ENCODE measurements around the gene CCDC167. TPM values are rescaled to one million over a fixed set of nuclear protein-coding genes. Genes with fewer than 3 reads are reported as not detected.

The CCDC167 gene
- total and polyA plus RNA-seq, 4 donors = 16.6 to 57.2 (median 51.1) TPM

DNA sequence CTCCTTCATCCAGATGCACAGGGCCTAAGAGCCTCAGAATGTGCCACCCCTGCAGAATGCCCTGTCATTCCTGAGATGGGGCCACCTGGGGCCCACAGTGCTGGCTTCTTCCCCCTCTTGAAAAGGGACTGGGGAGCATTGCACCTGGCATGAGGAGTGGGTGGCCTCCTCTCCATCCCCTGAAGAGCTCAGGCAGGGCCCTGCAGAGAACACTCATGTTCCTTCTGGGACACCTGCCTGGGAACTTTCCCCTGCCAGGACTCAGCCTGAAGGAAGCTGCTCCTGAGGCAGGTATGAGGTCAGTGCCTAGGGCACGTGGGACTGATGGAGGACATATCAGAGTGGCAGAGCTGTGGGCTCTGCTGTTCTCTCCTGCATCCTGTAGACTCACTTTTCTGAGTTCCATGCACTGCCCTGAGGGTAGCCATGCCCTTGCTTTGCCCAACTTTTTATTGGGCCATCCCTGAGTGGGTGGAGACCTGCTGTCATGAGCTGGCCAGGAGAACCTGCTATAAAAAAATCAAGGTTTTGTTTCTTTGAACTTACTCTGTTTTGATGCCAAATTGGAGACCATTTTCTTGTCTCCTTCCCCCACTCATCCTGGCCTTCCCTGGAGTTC lies 19.5 kb downstream of the CCDC167 start:
- Histone ChIP-seq H3K9me3 (ENCODE audit: control insufficient read depth, insufficient read depth, low read length) (no peaks in the 10 kb centered on the region), H3K4me3 (ENCODE audit: low read depth, low read length) (no peak overlapping the region), H3K27me3 (ENCODE audit: control insufficient read depth, insufficient read depth, low read length) (no peaks in the 10 kb centered on the region), H3K36me3 (ENCODE audit: control insufficient read depth, insufficient read depth, low read length) (peaks cover 82% of the 10 kb centered on the region), H3K27ac (ENCODE audit: low read depth, low read length) (no peak overlapping the region), H3K4me1 (ENCODE audit: control insufficient read depth, insufficient read depth, low read length) (peaks cover 62% of the 10 kb centered on the region)
- WGBS (ENCODE audit: insufficient coverage) = 90% methylated on average over 1 of the region's 1 CpG
- no peak for DNase-seq (ENCODE audit: low read depth in 4 of 6, low spot score in 6 of 6)

DNA sequence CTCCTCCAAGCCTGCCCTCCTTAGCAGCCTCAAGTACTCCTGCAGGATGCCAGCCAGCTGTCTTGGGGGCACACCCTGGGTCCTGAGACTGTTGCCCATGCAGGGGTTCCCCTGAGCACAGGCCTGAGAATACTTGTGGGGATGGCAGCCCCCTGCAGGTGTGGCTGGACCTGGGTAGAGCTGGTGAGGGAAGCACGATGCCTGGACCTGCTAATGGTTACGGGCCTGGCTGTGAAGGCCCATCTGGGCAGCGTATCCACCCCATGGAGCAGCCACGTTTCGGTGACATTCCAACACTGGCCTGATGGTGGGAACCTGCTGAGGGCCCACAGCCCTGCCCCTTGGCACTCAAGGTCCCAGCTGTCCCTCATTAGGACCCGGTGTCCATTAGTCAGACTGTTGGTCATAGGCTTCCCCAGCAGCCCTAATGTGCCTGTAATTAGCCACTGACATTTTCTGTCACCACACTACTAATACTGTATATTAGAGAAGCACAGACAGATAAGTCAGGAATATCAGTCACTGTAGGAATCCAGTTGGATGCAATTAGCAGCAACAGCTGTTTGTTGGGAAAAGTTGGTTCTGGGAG lies 20.3 kb downstream of the CCDC167 start:
- DNase-seq (ENCODE audit: low read depth in 4 of 6, low spot score in 6 of 6) = no peak
- no peak overlapping the region for H3K27ac ChIP-seq (ENCODE audit: low read depth, low read length)
- WGBS (ENCODE audit: insufficient coverage) = 87% methylated on average over 6 of the region's 6 CpGs
- peaks cover 57% of the 10 kb centered on the region for H3K4me1 ChIP-seq (ENCODE audit: control insufficient read depth, insufficient read depth, low read length)
- H3K27me3 ChIP-seq (ENCODE audit: control insufficient read depth, insufficient read depth, low read length) = no peaks in the 10 kb centered on the region
- H3K4me3 ChIP-seq (ENCODE audit: low read depth, low read length) = no peak overlapping the region
- H3K9me3 ChIP-seq (ENCODE audit: control insufficient read depth, insufficient read depth, low read length) = no peaks in the 10 kb centered on the region
- H3K36me3 ChIP-seq (ENCODE audit: control insufficient read depth, insufficient read depth, low read length) = peaks cover 82% of the 10 kb centered on the region

DNA sequence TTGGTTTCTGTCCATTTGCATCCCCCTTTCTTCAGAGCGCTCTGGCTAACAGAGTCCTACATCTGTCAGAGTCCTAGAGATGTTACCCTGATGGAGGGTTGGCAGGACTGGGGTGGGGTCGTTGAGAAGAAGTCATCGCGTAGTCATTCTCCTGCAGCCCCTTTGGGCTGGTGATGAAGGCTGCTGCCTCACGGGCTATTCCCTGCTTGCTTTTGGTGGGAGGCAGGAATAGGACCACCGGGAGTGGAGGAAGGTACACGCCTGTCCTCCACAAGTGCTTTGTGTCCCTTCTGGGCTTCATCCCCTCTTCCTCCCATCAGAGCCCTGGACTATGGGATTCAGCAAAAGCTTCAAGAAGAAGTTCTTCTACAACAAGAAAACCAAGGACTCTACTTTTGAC lies 20.9 kb downstream of the CCDC167 start:
- 91% methylated on average over 4 of the region's 7 CpGs for WGBS (ENCODE audit: insufficient coverage)
- Histone ChIP-seq H3K9me3 (ENCODE audit: control insufficient read depth, insufficient read depth, low read length) (no peaks in the 10 kb centered on the region), H3K4me3 (ENCODE audit: low read depth, low read length) (no peak overlapping the region), H3K27ac (ENCODE audit: low read depth, low read length) (no peak overlapping the region), H3K36me3 (ENCODE audit: control insufficient read depth, insufficient read depth, low read length) (peaks cover 79% of the 10 kb centered on the region), H3K27me3 (ENCODE audit: control insufficient read depth, insufficient read depth, low read length) (no peaks in the 10 kb centered on the region), H3K4me1 (ENCODE audit: control insufficient read depth, insufficient read depth, low read length) (peaks cover 58% of the 10 kb centered on the region)
- no peak for DNase-seq (ENCODE audit: low read depth in 4 of 6, low spot score in 6 of 6)

- Histone ChIP-seq H3K27me3 (ENCODE audit: control insufficient read depth, insufficient read depth, low read length) (no peaks in the 10 kb centered on the region), H3K4me1 (ENCODE audit: control insufficient read depth, insufficient read depth, low read length) (peaks cover 64% of the 10 kb centered on the region), H3K9me3 (ENCODE audit: control insufficient read depth, insufficient read depth, low read length) (no peaks in the 10 kb centered on the region), H3K27ac (ENCODE audit: low read depth, low read length) (no peak overlapping the region), H3K36me3 (ENCODE audit: control insufficient read depth, insufficient read depth, low read length) (peaks cover 75% of the 10 kb centered on the region), H3K4me3 (ENCODE audit: low read depth, low read length) (no peak overlapping the region)
- 63% methylated on average over 14 of the region's 18 CpGs for WGBS (ENCODE audit: insufficient coverage)
- DNase-seq (ENCODE audit: low read depth in 4 of 6, low spot score in 6 of 6) = peak in 1 of 6 donors; percentile 93
These were observed 21.8 kb downstream of the CCDC167 start for GRCh38 chr6:37477656-37478435.

DNA sequence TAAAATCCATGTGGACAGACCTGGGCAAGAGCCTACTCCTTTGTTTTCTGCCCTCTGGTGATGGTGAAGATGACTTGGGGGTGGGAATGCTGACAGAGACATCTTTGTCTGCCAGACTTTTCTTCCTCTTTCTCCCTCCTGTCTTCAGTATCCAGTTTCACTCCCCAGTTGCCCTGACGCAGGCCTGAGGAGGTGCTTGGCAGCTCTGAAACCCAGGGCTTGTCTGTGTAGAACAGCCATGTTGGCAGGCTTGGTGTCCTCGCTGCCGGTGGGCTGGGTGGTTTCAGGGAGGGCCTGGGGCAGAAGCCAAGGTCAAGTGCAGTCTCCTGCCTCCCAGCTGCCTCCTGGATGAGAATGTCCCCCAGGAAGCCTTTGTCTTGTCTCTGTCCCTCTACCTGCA lies 22.5 kb downstream of the CCDC167 start:
- 42% methylated on average over 2 of the region's 3 CpGs for WGBS (ENCODE audit: insufficient coverage)
- no peak for DNase-seq (ENCODE audit: low read depth in 4 of 6, low spot score in 6 of 6)
- Histone ChIP-seq H3K4me3 (ENCODE audit: low read depth, low read length) (no peak overlapping the region), H3K27me3 (ENCODE audit: control insufficient read depth, insufficient read depth, low read length) (no peaks in the 10 kb centered on the region), H3K27ac (ENCODE audit: low read depth, low read length) (no peak overlapping the region), H3K9me3 (ENCODE audit: control insufficient read depth, insufficient read depth, low read length) (no peaks in the 10 kb centered on the region), H3K36me3 (ENCODE audit: control insufficient read depth, insufficient read depth, low read length) (peaks cover 75% of the 10 kb centered on the region), H3K4me1 (ENCODE audit: control insufficient read depth, insufficient read depth, low read length) (peaks cover 61% of the 10 kb centered on the region)

GRCh38 chr6:37474316-37474715 lies 25.4 kb downstream of the CCDC167 start:
- no peak overlapping the region for H3K4me3 ChIP-seq (ENCODE audit: low read depth, low read length)
- peaks cover 34% of the 10 kb centered on the region for H3K4me1 ChIP-seq (ENCODE audit: control insufficient read depth, insufficient read depth, low read length)
- WGBS (ENCODE audit: insufficient coverage) = 96% methylated on average over 4 of the region's 4 CpGs
- peaks cover 69% of the 10 kb centered on the region for H3K36me3 ChIP-seq (ENCODE audit: control insufficient read depth, insufficient read depth, low read length)
- no peaks in the 10 kb centered on the region for H3K9me3 ChIP-seq (ENCODE audit: control insufficient read depth, insufficient read depth, low read length)
- H3K27me3 ChIP-seq (ENCODE audit: control insufficient read depth, insufficient read depth, low read length) = no peaks in the 10 kb centered on the region
- DNase-seq (ENCODE audit: low read depth in 4 of 6, low spot score in 6 of 6) = no peak
- H3K27ac ChIP-seq (ENCODE audit: low read depth, low read length) = no peak overlapping the region

DNA sequence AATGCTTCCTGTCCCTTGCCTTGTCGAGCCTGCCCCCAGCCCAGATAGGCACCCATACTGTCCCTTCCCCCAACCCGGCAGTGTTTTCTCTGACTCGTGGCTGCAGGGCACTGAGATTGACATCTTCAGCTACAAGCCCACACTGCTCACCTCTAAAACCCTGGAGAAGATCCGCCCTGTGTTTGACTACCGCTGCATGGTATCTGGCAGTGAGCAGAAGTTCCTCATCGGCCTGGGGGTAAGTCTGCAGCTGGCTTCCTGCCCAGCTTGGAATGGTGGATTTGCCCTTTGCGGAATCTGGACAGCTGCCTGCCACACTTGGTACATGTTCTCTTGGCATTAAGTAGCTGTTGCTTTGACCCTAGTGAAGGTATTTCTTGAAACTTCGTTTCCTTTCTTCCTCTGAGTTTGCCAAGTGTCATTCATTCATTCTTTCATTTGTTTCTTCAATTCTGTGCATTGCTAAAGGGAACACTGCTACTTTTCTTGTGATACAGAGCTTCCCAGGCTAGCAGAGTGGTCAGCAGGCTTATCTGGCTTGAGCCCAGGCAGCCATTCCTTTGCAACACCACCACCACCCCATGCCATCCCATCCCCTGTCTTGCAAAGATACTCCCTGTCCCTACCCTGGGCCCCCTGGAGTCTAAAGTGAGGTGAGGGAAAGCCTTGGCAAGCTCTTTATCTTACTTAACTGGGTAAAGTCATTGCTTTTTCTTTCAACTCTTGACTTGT lies 26.2 kb downstream of the CCDC167 start:
- no peaks in the 10 kb centered on the region for H3K27me3 ChIP-seq (ENCODE audit: control insufficient read depth, insufficient read depth, low read length)
- DNase-seq (ENCODE audit: low read depth in 4 of 6, low spot score in 6 of 6) = peak in 2 of 6 donors; percentile 82 to 84
- H3K27ac ChIP-seq (ENCODE audit: low read depth, low read length) = no peak overlapping the region
- H3K9me3 ChIP-seq (ENCODE audit: control insufficient read depth, insufficient read depth, low read length) = no peaks in the 10 kb centered on the region
- H3K4me3 ChIP-seq (ENCODE audit: low read depth, low read length) = no peak overlapping the region
- peaks cover 31% of the 10 kb centered on the region for H3K4me1 ChIP-seq (ENCODE audit: control insufficient read depth, insufficient read depth, low read length)
- WGBS (ENCODE audit: insufficient coverage) = 40% methylated on average over 8 of the region's 8 CpGs
- peaks cover 62% of the 10 kb centered on the region for H3K36me3 ChIP-seq (ENCODE audit: control insufficient read depth, insufficient read depth, low read length)

DNA sequence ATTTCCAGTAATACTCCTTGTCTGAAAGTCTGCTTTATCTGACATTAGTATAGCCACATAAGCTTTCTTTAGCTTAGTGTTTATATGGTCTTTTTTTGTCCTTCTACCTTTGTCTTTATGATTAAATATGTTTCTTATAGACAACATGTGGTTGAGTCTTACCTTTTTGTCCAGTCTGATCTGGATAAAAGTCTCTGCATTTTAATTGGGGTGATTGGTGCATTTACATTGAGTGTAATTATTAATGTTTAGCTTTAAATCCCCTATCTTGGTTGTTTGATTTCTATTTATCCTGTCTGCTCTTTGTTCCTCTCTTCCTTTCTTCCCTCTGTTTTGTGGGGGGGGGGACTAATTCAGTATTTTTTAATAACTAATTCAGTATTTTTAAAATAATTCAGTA lies 32.0 kb downstream of the CCDC167 start:
- Histone ChIP-seq H3K27me3 (ENCODE audit: control insufficient read depth, insufficient read depth, low read length) (no peaks in the 10 kb centered on the region), H3K4me1 (ENCODE audit: control insufficient read depth, insufficient read depth, low read length) (peaks cover 5% of the 10 kb centered on the region), H3K36me3 (ENCODE audit: control insufficient read depth, insufficient read depth, low read length) (peaks cover 26% of the 10 kb centered on the region), H3K27ac (ENCODE audit: low read depth, low read length) (no peak overlapping the region), H3K9me3 (ENCODE audit: control insufficient read depth, insufficient read depth, low read length) (peaks cover 1% of the 10 kb centered on the region), H3K4me3 (ENCODE audit: low read depth, low read length) (no peak overlapping the region)
- DNase-seq (ENCODE audit: low read depth in 4 of 6, low spot score in 6 of 6) = no peak

- Histone ChIP-seq H3K4me1 (ENCODE audit: control insufficient read depth, insufficient read depth, low read length) (peaks cover 3% of the 10 kb centered on the region), H3K36me3 (ENCODE audit: control insufficient read depth, insufficient read depth, low read length) (peaks cover 43% of the 10 kb centered on the region), H3K27ac (ENCODE audit: low read depth, low read length) (no peak overlapping the region), H3K27me3 (ENCODE audit: control insufficient read depth, insufficient read depth, low read length) (no peaks in the 10 kb centered on the region), H3K9me3 (ENCODE audit: control insufficient read depth, insufficient read depth, low read length) (peaks cover 1% of the 10 kb centered on the region), H3K4me3 (ENCODE audit: low read depth, low read length) (no peak overlapping the region)
- DNase-seq (ENCODE audit: low read depth in 4 of 6, low spot score in 6 of 6) = peak in 1 of 6 donors; percentile 61
These were observed 36.6 kb downstream of the CCDC167 start for GRCh38 chr6:37463110-37463509.
